GM12875 (cell line): ENCODE results near the gene TMEM14B.

Experiments used
- H3K4me3 ChIP-seq: one replicate; pipeline ENCODE4 v1.5.1; 2011; ENCODE audit warnings: low read depth, low read length, control low read depth
- CTCF ChIP-seq: IDR thresholded peaks from 2 replicates; pipeline ENCODE4 v1.5.1; 2011; ENCODE audit warnings: low read depth, mild to moderate bottlenecking, control low read depth, inconsistent platforms, low read length, moderate library complexity, borderline replicate concordance; ENCODE audit not compliant: insufficient read depth

TMEM14B gene

DNA sequence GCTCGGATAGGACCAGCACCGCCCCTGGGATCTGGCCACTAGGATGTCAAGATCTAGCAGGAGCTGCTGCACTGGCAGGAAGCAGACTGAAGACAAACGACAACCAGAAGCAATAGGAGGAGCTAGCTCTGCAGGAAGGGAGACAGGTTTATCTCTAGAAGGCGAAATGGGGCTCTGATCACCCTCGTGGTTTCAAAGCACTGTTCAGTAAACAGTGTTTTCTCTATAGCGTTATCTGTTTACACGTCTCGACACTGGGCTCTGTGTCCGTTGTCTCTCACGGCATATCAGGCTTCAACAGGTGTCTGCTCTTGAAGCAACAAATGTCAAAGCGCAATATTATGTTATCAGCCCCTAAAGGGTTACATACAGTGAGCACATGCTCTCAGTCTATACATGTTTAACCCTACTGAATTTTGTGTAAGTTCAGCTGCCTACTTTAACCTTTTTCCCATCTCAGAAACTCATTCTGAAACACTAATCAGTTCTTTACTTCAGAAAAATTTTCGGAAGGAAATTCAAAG is 23.8 kb downstream of the TMEM14B start:
- H3K4me3 ChIP-seq: no peak overlapping the region

GRCh38 chr6:10778230-10778629 is 30.6 kb downstream of the TMEM14B start:
- TF ChIP-seq CTCF: no peak
- no peak overlapping the region for H3K4me3 ChIP-seq

More for the DNA sequence above, 23.8 kb downstream of the TMEM14B start:
- no peak for TF ChIP-seq CTCF

DNA sequence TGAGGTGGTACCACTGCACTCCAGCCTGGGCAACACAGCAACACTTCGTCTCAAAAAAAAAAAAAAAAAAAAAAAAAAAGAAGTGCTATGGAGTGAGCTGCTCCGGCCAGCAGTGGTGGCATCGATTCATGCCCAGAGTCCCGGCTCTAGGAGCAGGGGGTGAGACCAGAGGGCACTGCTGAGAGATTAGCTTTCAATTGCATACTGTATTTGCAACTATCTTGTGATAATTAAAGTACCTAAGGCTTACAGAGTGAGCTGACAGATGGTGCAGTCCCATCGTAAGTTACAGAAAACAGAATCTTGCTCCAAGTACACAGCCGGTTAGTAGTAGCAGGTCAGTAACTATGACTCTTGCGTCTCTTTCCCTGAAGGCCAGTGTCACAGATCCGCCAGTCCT is 31.5 kb downstream of the TMEM14B start:
- TF ChIP-seq CTCF: no peak
- H3K4me3 ChIP-seq: no peak overlapping the region

- no peak overlapping the region for H3K4me3 ChIP-seq
- no peak for TF ChIP-seq CTCF
Observed at GRCh38 chr6:10791673-10792072, 44.1 kb downstream of the TMEM14B start.

DNA sequence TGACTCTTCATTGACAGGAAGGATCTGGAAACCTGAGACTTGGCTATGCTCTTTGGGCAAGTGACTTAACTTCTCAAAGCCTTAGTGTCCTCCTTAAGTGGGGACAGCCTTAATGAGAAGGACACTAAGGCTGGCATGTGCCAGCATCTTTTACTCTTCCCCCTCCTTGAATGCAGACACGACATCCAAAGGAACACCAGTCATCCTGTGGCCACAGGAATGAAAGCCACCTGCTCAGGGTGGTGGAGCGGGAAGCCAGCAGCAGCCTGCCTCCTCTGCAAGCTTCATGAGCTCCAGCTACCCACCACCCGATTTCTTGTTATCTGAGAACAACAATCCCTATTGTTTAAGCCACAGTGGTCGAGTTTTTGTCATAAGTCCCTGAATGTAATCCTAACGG is 44.5 kb downstream of the TMEM14B start:
- TF ChIP-seq CTCF: no peak
- no peak overlapping the region for H3K4me3 ChIP-seq

- no peak for TF ChIP-seq CTCF
- H3K4me3 ChIP-seq: no peak overlapping the region
Observed at GRCh38 chr6:10793035-10793434, 45.4 kb downstream of the TMEM14B start.

DNA sequence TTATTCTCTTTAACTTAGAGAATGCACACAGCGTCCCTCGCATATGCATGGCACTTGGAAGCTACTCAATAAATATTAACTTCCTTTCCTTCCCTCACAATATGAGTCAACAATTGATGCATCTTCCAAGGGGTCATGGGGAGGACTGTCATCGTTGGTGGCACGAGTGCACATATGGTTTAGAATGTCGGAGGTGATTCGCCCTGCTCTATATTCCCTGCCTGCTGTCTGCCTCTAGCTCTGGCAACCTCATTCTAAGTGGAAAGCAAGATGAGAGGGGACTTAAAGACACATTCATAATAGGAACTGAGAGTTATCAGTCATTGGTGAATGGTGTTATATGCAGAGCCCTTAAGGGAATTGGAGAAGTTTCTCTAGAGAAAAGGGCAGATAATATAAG is 46.1 kb downstream of the TMEM14B start:
- TF ChIP-seq CTCF: no peak
- H3K4me3 ChIP-seq: no peak overlapping the region
